ENCODE measurements around the gene NUMBL.
"Not testable (repeated sequence)": the region's sequence is repeated elsewhere in the genome, so short reads cannot be mapped to it uniquely, and the experiment has no call there.

The NUMBL gene

GRCh38 chr19:40690050-40690692, at the start of gene NUMBL:
Gene NUMBL (minus strand): TSS chr19:40690651. CDS start chr19:40690483, 168 bp downstream.
- DNase-seq, result no peak

- DNase-seq, result no peak
These were observed 48.8 kb upstream of the NUMBL start for GRCh38 chr19:40739030-40739839.

GRCh38 chr19:40737102-40737644, 46.7 kb upstream of the NUMBL start:
- DNase-seq, result no peak

GRCh38 chr19:40736661-40737060, 46.2 kb upstream of the NUMBL start:
- DNase-seq, result no peak

GRCh38 chr19:40735013-40735771, 44.7 kb upstream of the NUMBL start:
- no peak for DNase-seq

GRCh38 chr19:40733149-40733548, 42.7 kb upstream of the NUMBL start:
- DNase-seq, result no peak

GRCh38 chr19:40732304-40732703, 41.9 kb upstream of the NUMBL start:
- not testable (repeated sequence) for DNase-seq

- DNase-seq, result not testable (repeated sequence)
These were observed 39.6 kb upstream of the NUMBL start for GRCh38 chr19:40730065-40730464.

- DNase-seq, result no peak
These were observed 35.8 kb upstream of the NUMBL start for GRCh38 chr19:40726279-40726678.

- no peak for DNase-seq
These were observed 34.4 kb upstream of the NUMBL start for GRCh38 chr19:40724855-40725254.

GRCh38 chr19:40724315-40724714, 33.9 kb upstream of the NUMBL start:
- no peak for DNase-seq

GRCh38 chr19:40723661-40724254, 33.3 kb upstream of the NUMBL start:
- no peak for DNase-seq

- DNase-seq, result no peak
These were observed 31.6 kb upstream of the NUMBL start for GRCh38 chr19:40721936-40722661.

GRCh38 chr19:40721140-40721486, 30.7 kb upstream of the NUMBL start:
- DNase-seq, result no peak

- no peak for DNase-seq
These were observed 29.0 kb upstream of the NUMBL start for GRCh38 chr19:40719414-40719894.

- no peak for DNase-seq
These were observed 28.4 kb upstream of the NUMBL start for GRCh38 chr19:40718774-40719391.

GRCh38 chr19:40717880-40718773, 27.7 kb upstream of the NUMBL start:
- DNase-seq, result no peak

GRCh38 chr19:40717325-40717879, 27.0 kb upstream of the NUMBL start:
- no peak for DNase-seq

GRCh38 chr19:40716482-40717324, 26.3 kb upstream of the NUMBL start, which contains the start of the genes COQ8B and ITPKC:
Gene COQ8B (minus strand): TSS chr19:40716886. CDS start chr19:40714632, 2,254 bp downstream.
Gene ITPKC (plus strand): TSS chr19:40717112. CDS start chr19:40717136, 24 bp downstream.
- DNase-seq, result peak; percentile 100
